ENCODE data around the gene ATXN7. TPM values are rescaled to one million over a fixed set of nuclear protein-coding genes. Genes with fewer than 3 reads are reported as not detected.

Gene ATXN7
- total and polyA plus RNA-seq, 2 of the 13 experiments (the other 11 are each of a cell fraction or from before 2014, with no cell fraction given): 13.8 to 20.0 TPM

- H3K9ac ChIP-seq (ENCODE audit: insufficient read depth, low read depth, low read length): no peak overlapping the region
- ChIA-PET CTCF (ENCODE audit: low intra/inter-chr PET ratio, low total read pairs) (no interaction called here), POLR2A (interaction anchor here (1.4 kb wide), 1 partner anchor 25 kb away, joined by 4 read pairs; the partner anchor contains the start of gene SCAANT1)
- no TSS peak for BruUV-seq (replicated peaks)
- H3K9me3 ChIP-seq (ENCODE audit: low read length): no peaks in the 10 kb centered on the region
- H3K27me3 ChIP-seq (ENCODE audit: control insufficient read depth in 1 of 2, insufficient read depth in 2 of 2, low read length in 2 of 2): no peaks in the 10 kb centered on the region
- in situ Hi-C loops (cut with HindIII; ENCODE audit: extremely low pct_ligation_motif_present, low pct_unique_long_range_greater_than_20kb) (no loop called here), intact Hi-C loops (cut with micrococcal nuclease; ENCODE audit: unreplicated experiment) (no loop called here)
- WGBS (ENCODE audit: low lambda C conversion rate): 96% methylated on average over 4 of the region's 4 CpGs
- no peak for DNase-seq (ENCODE audit: low spot score)
- TF ChIP-seq HNF4G (IDR thresholded peaks at IDR 0.05; ENCODE audit: borderline replicate concordance, low read depth, low read length) (no peak), HNF4G (CRISPR knock-in tag; IDR thresholded peaks at IDR 0.05; ENCODE audit: borderline replicate concordance, low read depth) (no peak), RXRA (CRISPR knock-in tag; IDR thresholded peaks at IDR 0.05) (no peak), ZBTB25 (CRISPR knock-in tag; IDR thresholded peaks at IDR 0.05) (no peak)
- H3K4me3 ChIP-seq (replicated peaks in 1 of 3; ENCODE audit: insufficient read depth in 1 of 3, low read depth in 2 of 3, low read length in 3 of 3): no peak overlapping the region
- no peak for FAIRE-seq
- H3K27ac ChIP-seq (ENCODE audit: extremely low read length, insufficient read depth, low read length): no peak overlapping the region
- no peak for ATAC-seq
- no peak overlapping the region for H3K4me2 ChIP-seq (ENCODE audit: low read depth, low read length)
- H3K4me1 ChIP-seq (ENCODE audit: insufficient read depth, low read length): peaks cover 36% of the 10 kb centered on the region
- peaks cover 49% of the 10 kb centered on the region for H3K79me2 ChIP-seq (ENCODE audit: insufficient read depth, low read length)
- no peak overlapping the region for H2AFZ ChIP-seq (ENCODE audit: low read length)
- H3K36me3 ChIP-seq (replicated peaks in 1 of 2; ENCODE audit: control insufficient read depth in 1 of 2, insufficient read depth in 2 of 2, low read length in 2 of 2): peaks cover 0 to 10% of the 10 kb centered on the region in 2 experiments; a peak in 2 of 5 replicates
- peaks cover 24% of the 10 kb centered on the region for H4K20me1 ChIP-seq (ENCODE audit: insufficient read depth, low read length)
Observed at GRCh38 chr3:63936925-63937324, 73.3 kb downstream of the ATXN7 start.

- H4K20me1 ChIP-seq (ENCODE audit: insufficient read depth, low read length): peaks cover 24% of the 10 kb centered on the region
- peaks cover 29% of the 10 kb centered on the region for H3K4me1 ChIP-seq (ENCODE audit: insufficient read depth, low read length)
- BruUV-seq (replicated peaks): no TSS peak
- no peak overlapping the region for H3K4me2 ChIP-seq (ENCODE audit: low read depth, low read length)
- H3K9me3 ChIP-seq (ENCODE audit: low read length): no peaks in the 10 kb centered on the region
- H2AFZ ChIP-seq (ENCODE audit: low read length): no peak overlapping the region
- ChIA-PET POLR2A (no interaction called here), CTCF (ENCODE audit: low intra/inter-chr PET ratio, low total read pairs) (no interaction called here)
- in situ Hi-C loops (cut with HindIII; ENCODE audit: extremely low pct_ligation_motif_present, low pct_unique_long_range_greater_than_20kb) (no loop called here), intact Hi-C loops (cut with micrococcal nuclease; ENCODE audit: unreplicated experiment) (no loop called here)
- no peak overlapping the region for H3K4me3 ChIP-seq (replicated peaks in 1 of 3; ENCODE audit: insufficient read depth in 1 of 3, low read depth in 2 of 3, low read length in 3 of 3)
- peak; percentile 40 for FAIRE-seq
- ATAC-seq: no peak; the same call in 2 of the 3 replicates
- no peaks in the 10 kb centered on the region for H3K27me3 ChIP-seq (ENCODE audit: control insufficient read depth in 1 of 2, insufficient read depth in 2 of 2, low read length in 2 of 2)
- H3K9ac ChIP-seq (ENCODE audit: insufficient read depth, low read depth, low read length): no peak overlapping the region
- peak; percentile 15 for DNase-seq (ENCODE audit: low spot score)
- peaks cover 0 to 7% of the 10 kb centered on the region in 2 experiments; a peak in 2 of 5 replicates for H3K36me3 ChIP-seq (replicated peaks in 1 of 2; ENCODE audit: control insufficient read depth in 1 of 2, insufficient read depth in 2 of 2, low read length in 2 of 2)
- peaks cover 41% of the 10 kb centered on the region for H3K79me2 ChIP-seq (ENCODE audit: insufficient read depth, low read length)
- 56% methylated on average over 6 of the region's 6 CpGs for WGBS (ENCODE audit: low lambda C conversion rate)
- H3K27ac ChIP-seq (ENCODE audit: extremely low read length, insufficient read depth, low read length): no peak overlapping the region
- no peak for TF ChIP-seq HOMEZ (CRISPR knock-in tag; IDR thresholded peaks at IDR 0.05; ENCODE audit: low read depth)
- TF ChIP-seq NCOA5 (CRISPR knock-in tag; IDR thresholded peaks at IDR 0.05): no peak
- TF ChIP-seq GATA4 (IDR thresholded peaks at IDR 0.05; ENCODE audit: borderline replicate concordance, low read depth): no peak
- TF ChIP-seq RAD51 (IDR thresholded peaks at IDR 0.05; ENCODE audit: borderline replicate concordance): no peak
- no peak for TF ChIP-seq ZNF446 (CRISPR knock-in tag; IDR thresholded peaks at IDR 0.05)
- TF ChIP-seq, protein P1, sequence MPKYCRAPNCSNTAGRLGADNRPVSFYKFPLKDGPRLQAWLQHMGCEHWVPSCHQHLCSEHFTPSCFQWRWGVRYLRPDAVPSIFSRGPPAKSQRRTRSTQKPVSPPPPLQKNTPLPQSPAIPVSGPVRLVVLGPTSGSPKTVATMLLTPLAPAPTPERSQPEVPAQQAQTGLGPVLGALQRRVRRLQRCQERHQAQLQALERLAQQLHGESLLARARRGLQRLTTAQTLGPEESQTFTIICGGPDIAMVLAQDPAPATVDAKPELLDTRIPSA (CRISPR knock-in tag; IDR thresholded peaks at IDR 0.05; ENCODE audit: borderline replicate concordance): no peak
- no peak for TF ChIP-seq FIP1L1 (IDR thresholded peaks at IDR 0.05; ENCODE audit: borderline replicate concordance, insufficient read depth, low read depth, low read length)
- TF ChIP-seq SMYD3 (CRISPR knock-in tag; IDR thresholded peaks at IDR 0.05): no peak
Observed at GRCh38 chr3:63937661-63938651, 74.3 kb downstream of the ATXN7 start.

Measured in HepG2 (cell line).